ENCODE measurements around the gene DECR2.
A peak's percentile ranks its signal among the peaks of the same experiment; 100 is the strongest.

DECR2 gene

DNA sequence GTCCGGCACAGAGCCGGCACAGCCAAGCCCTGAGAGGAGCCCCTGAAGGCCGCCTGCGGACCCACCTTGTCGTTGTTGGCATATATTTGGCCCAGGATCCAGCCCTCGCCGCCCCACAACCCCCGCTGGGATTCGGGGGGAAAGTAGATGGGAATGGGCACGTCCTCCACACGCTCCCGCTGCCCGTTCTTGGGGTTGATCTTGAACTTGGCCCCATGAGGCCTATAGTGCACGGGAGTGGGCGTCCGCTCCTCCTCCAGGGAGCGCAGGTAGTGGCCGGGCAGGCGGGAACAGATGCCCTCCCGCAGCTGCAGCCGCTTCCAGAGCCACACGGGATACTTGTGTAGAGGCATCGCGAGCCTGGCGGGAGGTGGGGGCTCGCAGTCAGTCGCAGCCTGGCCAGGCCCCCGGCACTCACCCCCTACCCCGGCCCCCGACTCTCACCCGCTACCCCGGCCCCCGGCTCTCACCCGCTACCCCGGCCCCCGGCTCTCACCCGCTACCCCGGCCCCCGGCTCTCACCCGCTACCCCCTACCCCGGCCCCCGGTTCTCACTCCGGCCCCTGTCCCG, 31.7 kb upstream of the DECR2 start:
- DNase-seq: no peak
- Histone ChIP-seq H3K9ac (ENCODE audit: low read depth, low read length) (peak overlapping the region; percentile 56), H3K4me3 (ENCODE audit: low read depth in 1 of 2, low read length in 2 of 2) (peak overlapping the region; percentile 8 to 53; a peak in 3 of 4 replicates), H3K9me3 (ENCODE audit: insufficient read depth, low read length, severe bottlenecking) (no peaks in the 10 kb centered on the region), H3K36me3 (ENCODE audit: insufficient read depth, low read length) (peaks cover 73% of the 10 kb centered on the region), H3K4me1 (ENCODE audit: insufficient read depth, low read length) (peaks cover 27% of the 10 kb centered on the region), H3K4me2 (ENCODE audit: insufficient read depth, low read length) (peak overlapping the region; percentile 65), H3K27ac (ENCODE audit: low read length) (no peak overlapping the region), H3K79me2 (ENCODE audit: insufficient read depth, low read length) (peaks cover 7% of the 10 kb centered on the region), H2AFZ (ENCODE audit: low read depth, low read length) (no peak overlapping the region), H4K20me1 (ENCODE audit: insufficient read depth, low read length) (peaks cover 20% of the 10 kb centered on the region; the same call in 1 of the 2 replicates), H3K27me3 (ENCODE audit: insufficient read depth, low read length, poor library complexity) (no peaks in the 10 kb centered on the region)
- no peak for TF ChIP-seq EZH2 (IDR thresholded peaks at IDR 0.05; ENCODE audit: borderline replicate concordance, low read depth, low read length, severe bottlenecking)
- TF ChIP-seq, protein P1, sequence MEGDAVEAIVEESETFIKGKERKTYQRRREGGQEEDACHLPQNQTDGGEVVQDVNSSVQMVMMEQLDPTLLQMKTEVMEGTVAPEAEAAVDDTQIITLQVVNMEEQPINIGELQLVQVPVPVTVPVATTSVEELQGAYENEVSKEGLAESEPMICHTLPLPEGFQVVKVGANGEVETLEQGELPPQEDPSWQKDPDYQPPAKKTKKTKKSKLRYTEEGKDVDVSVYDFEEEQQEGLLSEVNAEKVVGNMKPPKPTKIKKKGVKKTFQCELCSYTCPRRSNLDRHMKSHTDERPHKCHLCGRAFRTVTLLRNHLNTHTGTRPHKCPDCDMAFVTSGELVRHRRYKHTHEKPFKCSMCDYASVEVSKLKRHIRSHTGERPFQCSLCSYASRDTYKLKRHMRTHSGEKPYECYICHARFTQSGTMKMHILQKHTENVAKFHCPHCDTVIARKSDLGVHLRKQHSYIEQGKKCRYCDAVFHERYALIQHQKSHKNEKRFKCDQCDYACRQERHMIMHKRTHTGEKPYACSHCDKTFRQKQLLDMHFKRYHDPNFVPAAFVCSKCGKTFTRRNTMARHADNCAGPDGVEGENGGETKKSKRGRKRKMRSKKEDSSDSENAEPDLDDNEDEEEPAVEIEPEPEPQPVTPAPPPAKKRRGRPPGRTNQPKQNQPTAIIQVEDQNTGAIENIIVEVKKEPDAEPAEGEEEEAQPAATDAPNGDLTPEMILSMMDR (IDR thresholded peaks at IDR 0.05; ENCODE audit: borderline replicate concordance, extremely low read depth, low read length, poor library complexity, severe bottlenecking): no peak
- ATAC-seq (ENCODE audit: insufficient read depth, low read depth): no peak

- Histone ChIP-seq H3K4me1 (ENCODE audit: insufficient read depth, low read length) (peaks cover 27% of the 10 kb centered on the region), H3K4me2 (ENCODE audit: insufficient read depth, low read length) (peak within 1 kb of the TSS; percentile 68), H3K27ac (ENCODE audit: low read length) (peak within 1 kb of the TSS; percentile 77), H2AFZ (ENCODE audit: low read depth, low read length) (peak within 1 kb of the TSS; percentile 56), H3K4me3 (ENCODE audit: low read depth in 1 of 2, low read length in 2 of 2) (peak within 1 kb of the TSS; percentile 8 to 53; a peak in 3 of 4 replicates), H3K9me3 (ENCODE audit: insufficient read depth, low read length, severe bottlenecking) (no peaks in the 10 kb centered on the region), H3K9ac (ENCODE audit: low read depth, low read length) (peak within 1 kb of the TSS; percentile 56), H3K79me2 (ENCODE audit: insufficient read depth, low read length) (peaks cover 7% of the 10 kb centered on the region), H3K36me3 (ENCODE audit: insufficient read depth, low read length) (peaks cover 77% of the 10 kb centered on the region), H4K20me1 (ENCODE audit: insufficient read depth, low read length) (peaks cover 20% of the 10 kb centered on the region; the same call in 1 of the 2 replicates), H3K27me3 (ENCODE audit: insufficient read depth, low read length, poor library complexity) (no peaks in the 10 kb centered on the region)
- peak; percentile 99 for ATAC-seq (ENCODE audit: insufficient read depth, low read depth)
- peak; percentile 97 for DNase-seq
- TF ChIP-seq, protein P1 (IDR thresholded peaks at IDR 0.05; ENCODE audit: borderline replicate concordance, extremely low read depth, low read length, poor library complexity, severe bottlenecking): no peak
- no peak for TF ChIP-seq EZH2 (IDR thresholded peaks at IDR 0.05; ENCODE audit: borderline replicate concordance, low read depth, low read length, severe bottlenecking)
These were observed 31.2 kb upstream of the DECR2 start, which contains the start of gene MRPL28 for GRCh38 chr16:370443-370842. TSS of gene MRPL28 (minus strand) at chr16:370538. CDS start at chr16:370218, 320 bp downstream.

DNA sequence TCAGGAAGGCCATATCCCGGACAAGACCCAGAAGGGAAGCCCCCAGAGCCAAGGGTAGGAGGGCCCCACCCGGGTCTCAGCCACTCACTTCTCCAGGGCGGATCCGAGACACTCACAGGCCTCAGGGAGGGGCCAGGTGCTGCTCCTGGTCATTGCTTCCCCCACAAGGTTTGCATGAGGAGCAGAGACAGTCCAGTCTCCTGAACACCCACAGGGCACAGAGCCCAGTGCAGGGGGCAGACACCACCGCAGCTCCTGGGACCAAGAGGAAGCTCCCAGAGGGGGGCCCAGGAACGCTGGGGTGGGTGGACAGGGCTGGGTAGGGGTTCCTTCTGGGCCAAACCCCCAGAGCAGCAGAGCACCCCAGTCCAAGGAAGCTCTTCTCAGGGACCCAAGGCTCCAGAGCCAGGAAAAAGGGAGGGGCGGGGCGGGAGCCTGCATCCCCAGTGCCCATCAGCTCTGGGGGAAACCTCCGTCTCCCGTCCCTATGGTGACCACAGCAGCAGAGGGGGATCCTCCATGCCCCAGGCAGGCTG, 30.6 kb upstream of the DECR2 start:
- ATAC-seq (ENCODE audit: insufficient read depth, low read depth): peak; percentile 17; the same call in 1 of the 3 replicates

More for the DNA sequence above, 30.6 kb upstream of the DECR2 start:
- Histone ChIP-seq H3K4me3 (ENCODE audit: low read depth in 1 of 2, low read length in 2 of 2) (peak overlapping the region; percentile 8 to 50; a peak in 3 of 4 replicates), H3K9ac (ENCODE audit: low read depth, low read length) (peak overlapping the region; percentile 56), H3K36me3 (ENCODE audit: insufficient read depth, low read length) (peaks cover 82% of the 10 kb centered on the region), H3K4me2 (ENCODE audit: insufficient read depth, low read length) (peak overlapping the region; percentile 68), H3K27ac (ENCODE audit: low read length) (peak overlapping the region; percentile 77), H2AFZ (ENCODE audit: low read depth, low read length) (peak overlapping the region; percentile 56), H4K20me1 (ENCODE audit: insufficient read depth, low read length) (peaks cover 20% of the 10 kb centered on the region; the same call in 1 of the 2 replicates), H3K9me3 (ENCODE audit: insufficient read depth, low read length, severe bottlenecking) (no peaks in the 10 kb centered on the region), H3K4me1 (ENCODE audit: insufficient read depth, low read length) (peaks cover 27% of the 10 kb centered on the region), H3K79me2 (ENCODE audit: insufficient read depth, low read length) (peaks cover 7% of the 10 kb centered on the region), H3K27me3 (ENCODE audit: insufficient read depth, low read length, poor library complexity) (no peaks in the 10 kb centered on the region)
- no peak for DNase-seq
- TF ChIP-seq, protein P1 (IDR thresholded peaks at IDR 0.05; ENCODE audit: borderline replicate concordance, extremely low read depth, low read length, poor library complexity, severe bottlenecking): no peak
- no peak for TF ChIP-seq EZH2 (IDR thresholded peaks at IDR 0.05; ENCODE audit: borderline replicate concordance, low read depth, low read length, severe bottlenecking)
